Peyer's patch (tissue), 4 donors: ENCODE data around the gene ITPRIP.

ENCODE experiments used
- POLR2A ChIP-seq, 2 donors: fragments of 450-650 bp; IDR thresholded peaks; one replicate each; pipeline ENCODE4 v1.5.1; 2017; ENCODE audit warnings: antibody characterized with exemption in 2 of 2, mild to moderate bottlenecking in 2 of 2, moderate library complexity in 2 of 2
- TF ChIP-seq, protein P1 (sequence below), 6 experiments: fragments of 450-650 bp in 4 of 6; fragments of 200-600 bp in 2 of 6; sonication (generic) in 1 of 6; IDR thresholded peaks; one replicate each; pipeline ENCODE4 v1.5.1; 2017 to 2019; ENCODE audit warnings: antibody characterized with exemption in 6 of 6, mild to moderate bottlenecking in 3 of 6, moderate library complexity in 1 of 6

DNA sequence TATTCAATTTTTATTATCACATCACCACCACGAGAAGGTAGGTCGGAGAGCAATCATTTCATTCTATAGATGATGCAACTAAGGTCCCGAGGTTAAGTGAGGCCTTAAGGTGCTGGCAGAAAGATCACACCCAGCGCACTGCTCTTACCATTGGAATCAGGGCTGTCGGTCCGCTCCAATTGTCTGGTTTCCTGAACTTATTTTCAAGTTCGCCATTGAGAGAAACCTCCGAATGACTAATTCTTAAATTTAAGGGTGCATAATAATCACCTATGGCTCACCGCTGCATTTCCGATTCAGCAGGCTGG lies 69.9 kb downstream of the ITPRIP start:
- TF ChIP-seq, protein P1, sequence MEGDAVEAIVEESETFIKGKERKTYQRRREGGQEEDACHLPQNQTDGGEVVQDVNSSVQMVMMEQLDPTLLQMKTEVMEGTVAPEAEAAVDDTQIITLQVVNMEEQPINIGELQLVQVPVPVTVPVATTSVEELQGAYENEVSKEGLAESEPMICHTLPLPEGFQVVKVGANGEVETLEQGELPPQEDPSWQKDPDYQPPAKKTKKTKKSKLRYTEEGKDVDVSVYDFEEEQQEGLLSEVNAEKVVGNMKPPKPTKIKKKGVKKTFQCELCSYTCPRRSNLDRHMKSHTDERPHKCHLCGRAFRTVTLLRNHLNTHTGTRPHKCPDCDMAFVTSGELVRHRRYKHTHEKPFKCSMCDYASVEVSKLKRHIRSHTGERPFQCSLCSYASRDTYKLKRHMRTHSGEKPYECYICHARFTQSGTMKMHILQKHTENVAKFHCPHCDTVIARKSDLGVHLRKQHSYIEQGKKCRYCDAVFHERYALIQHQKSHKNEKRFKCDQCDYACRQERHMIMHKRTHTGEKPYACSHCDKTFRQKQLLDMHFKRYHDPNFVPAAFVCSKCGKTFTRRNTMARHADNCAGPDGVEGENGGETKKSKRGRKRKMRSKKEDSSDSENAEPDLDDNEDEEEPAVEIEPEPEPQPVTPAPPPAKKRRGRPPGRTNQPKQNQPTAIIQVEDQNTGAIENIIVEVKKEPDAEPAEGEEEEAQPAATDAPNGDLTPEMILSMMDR (IDR thresholded peaks at IDR 0.05) = no peak
- TF ChIP-seq POLR2A (IDR thresholded peaks at IDR 0.05) = no peak
